ENCODE measurements around the gene LRFN2.

LRFN2 gene

DNA sequence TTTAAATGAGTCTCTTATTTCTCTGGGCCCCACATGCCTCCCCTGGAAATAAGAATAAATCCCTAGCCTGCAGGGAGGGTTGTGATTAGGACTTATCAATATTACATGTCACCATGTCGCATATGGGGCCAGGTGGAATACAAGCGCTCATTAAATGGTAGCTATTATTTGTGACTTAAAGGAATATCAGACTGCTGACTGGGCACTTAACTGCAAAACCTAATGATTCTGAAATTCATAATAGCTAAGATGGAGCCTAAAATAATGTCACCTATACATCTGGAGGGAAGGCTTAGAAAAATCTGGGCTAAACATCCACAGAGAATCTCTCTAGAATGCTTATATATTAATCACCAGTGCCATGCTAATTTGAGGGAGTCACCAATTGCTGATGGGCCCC is 106.5 kb downstream of the LRFN2 start:
- no peak overlapping the region for H3K27ac ChIP-seq
- DNase-seq (ENCODE audit: low spot score), result no peak
- CTCF ChIA-PET, result no interaction called here
- TF ChIP-seq, protein P1, sequence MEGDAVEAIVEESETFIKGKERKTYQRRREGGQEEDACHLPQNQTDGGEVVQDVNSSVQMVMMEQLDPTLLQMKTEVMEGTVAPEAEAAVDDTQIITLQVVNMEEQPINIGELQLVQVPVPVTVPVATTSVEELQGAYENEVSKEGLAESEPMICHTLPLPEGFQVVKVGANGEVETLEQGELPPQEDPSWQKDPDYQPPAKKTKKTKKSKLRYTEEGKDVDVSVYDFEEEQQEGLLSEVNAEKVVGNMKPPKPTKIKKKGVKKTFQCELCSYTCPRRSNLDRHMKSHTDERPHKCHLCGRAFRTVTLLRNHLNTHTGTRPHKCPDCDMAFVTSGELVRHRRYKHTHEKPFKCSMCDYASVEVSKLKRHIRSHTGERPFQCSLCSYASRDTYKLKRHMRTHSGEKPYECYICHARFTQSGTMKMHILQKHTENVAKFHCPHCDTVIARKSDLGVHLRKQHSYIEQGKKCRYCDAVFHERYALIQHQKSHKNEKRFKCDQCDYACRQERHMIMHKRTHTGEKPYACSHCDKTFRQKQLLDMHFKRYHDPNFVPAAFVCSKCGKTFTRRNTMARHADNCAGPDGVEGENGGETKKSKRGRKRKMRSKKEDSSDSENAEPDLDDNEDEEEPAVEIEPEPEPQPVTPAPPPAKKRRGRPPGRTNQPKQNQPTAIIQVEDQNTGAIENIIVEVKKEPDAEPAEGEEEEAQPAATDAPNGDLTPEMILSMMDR (conservative IDR thresholded peaks at IDR 0.05; ENCODE audit: low read depth), result no peak
- POLR2A ChIA-PET (ENCODE audit: low non-redundant PET), result no interaction called here

DNA sequence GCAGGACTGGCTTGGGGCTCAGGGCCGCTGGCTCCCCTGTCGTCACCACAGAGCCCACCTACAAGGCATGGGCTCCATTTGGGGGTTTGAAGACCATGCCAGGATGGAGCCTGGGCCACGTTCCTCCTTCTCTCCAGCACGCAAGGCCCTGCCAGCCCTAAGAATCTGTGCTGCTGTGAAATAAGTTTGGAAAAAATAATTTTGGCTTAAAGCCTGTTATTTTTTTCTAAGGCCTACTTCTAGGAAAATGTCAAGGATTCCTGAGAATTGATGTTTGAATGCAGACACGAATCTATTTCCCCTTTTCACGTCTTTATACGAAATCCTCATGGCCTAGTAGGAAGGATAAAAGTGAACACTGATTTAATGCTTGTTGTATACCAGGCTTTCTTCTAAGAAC is 107.5 kb downstream of the LRFN2 start:
- POLR2A ChIA-PET (ENCODE audit: low non-redundant PET), result no interaction called here
- no peak overlapping the region for H3K27ac ChIP-seq
- CTCF ChIA-PET, result interaction anchor here (0.7 kb wide), 1 partner anchor 27 kb away, joined by 4 read pairs; no protein-coding TSS in a partner anchor
- no peak for DNase-seq (ENCODE audit: low spot score)
- TF ChIP-seq, protein P1 (conservative IDR thresholded peaks at IDR 0.05; ENCODE audit: low read depth), result no peak

DNA sequence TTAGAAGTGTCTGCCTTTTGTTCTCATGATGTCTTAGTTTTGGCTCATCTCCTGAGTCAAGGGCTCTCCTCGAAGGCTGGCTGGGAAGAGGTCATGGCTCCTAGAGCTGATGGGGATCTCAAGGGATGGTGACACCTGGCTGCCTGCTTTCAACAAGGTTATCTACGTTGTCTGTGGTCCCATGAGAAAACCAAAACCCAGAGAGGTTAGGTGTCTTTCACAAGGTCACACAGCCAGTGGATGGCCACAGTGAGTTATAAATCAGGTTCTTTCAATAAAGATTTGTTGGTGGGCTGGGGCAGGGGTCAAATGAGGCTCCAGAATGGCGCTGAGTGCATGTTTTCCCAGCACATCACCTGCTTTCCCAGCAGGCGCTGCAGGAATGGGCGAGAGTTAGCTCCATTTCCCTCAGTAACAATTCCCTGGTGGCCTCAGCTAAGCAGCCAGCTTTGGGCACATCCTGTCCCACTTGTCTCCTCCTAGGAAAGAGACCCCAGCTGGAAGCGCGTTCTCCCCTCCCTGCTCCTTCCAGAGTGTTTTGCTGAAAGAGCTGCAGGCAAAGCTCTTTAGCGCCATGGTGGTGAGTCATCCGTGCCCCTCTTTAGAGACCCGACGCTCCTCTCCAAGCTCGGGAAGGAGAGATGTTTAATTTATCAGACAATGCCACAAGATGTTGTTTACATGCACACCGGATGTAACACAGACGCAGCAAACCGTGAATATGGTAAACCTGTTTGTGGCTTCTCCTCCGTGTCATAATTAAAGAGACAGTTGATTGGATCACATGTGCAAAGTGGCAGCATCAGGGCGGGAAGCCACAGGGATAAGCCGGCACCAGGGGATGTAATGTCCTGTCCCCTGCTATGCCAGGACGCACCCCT is 109.7 kb downstream of the LRFN2 start:
- DNase-seq (ENCODE audit: low spot score), result no peak
- ChIA-PET CTCF (no interaction called here), POLR2A (ENCODE audit: low non-redundant PET) (no interaction called here)
- TF ChIP-seq, protein P1 (conservative IDR thresholded peaks at IDR 0.05; ENCODE audit: low read depth), result no peak
- no peak overlapping the region for H3K27ac ChIP-seq

DNA sequence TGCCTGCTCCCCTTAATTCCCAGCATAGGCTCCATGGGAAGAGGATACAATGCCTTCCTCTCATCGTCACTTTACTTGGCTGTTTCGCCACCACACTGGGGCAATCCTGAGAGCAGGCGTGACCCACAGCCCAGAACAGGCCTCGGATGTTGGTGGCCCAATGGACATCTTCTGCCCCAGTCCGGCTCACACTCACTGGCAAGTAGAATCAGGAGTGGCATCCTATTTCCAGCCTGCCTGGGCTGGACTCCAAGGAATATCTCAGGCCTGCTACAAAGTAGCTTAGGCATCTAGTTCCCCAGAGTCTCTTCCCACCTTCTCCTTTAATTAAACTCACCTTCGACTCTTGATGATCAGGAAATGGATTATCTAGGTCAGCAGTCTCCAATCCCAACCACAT is 110.5 kb downstream of the LRFN2 start:
- ChIA-PET CTCF (no interaction called here), POLR2A (ENCODE audit: low non-redundant PET) (no interaction called here)
- H3K27ac ChIP-seq, result no peak overlapping the region
- TF ChIP-seq, protein P1 (conservative IDR thresholded peaks at IDR 0.05; ENCODE audit: low read depth), result no peak
- no peak for DNase-seq (ENCODE audit: low spot score)

DNA sequence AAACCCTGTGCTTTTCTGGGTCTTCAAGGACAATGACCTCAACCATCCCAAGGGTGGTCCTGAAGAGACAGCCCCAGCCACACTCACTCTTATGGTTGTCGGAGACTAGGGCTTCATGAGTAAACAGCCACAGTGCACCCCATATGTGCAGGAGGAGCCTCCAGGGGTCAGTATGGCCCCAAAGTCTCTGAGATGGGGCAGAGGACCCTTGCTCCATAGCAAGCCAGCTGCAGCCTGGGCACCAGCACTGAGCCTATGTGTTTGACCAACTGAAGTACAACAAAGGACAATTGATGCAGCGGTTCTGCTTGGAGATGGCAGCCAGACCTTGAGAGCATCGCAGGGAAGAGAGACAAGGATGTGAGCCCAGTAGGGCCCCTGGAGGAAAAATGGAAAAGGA is 112.2 kb downstream of the LRFN2 start:
- DNase-seq (ENCODE audit: low spot score), result no peak
- H3K27ac ChIP-seq, result no peak overlapping the region
- ChIA-PET POLR2A (ENCODE audit: low non-redundant PET) (no interaction called here), CTCF (no interaction called here)
- TF ChIP-seq, protein P1 (conservative IDR thresholded peaks at IDR 0.05; ENCODE audit: low read depth), result no peak

DNA sequence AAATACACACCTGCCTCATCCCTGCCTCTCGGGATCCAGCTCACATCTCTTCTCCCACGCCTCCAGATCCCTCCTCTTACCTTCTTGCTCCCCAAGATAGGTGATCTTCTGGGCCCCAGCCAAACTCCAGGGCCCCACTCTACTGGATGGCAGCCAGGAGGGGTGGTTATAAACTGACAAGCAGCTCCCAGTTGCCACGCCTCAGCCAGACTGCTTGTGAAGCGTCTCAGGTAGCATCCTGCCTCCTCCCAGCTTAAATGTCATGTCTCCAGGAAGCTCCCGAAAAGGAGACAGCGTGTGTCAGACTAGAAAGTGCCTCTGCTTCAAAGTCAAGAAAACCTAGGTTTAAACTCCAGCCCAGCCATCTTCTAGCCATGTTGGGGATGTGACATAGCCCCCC is 114.1 kb downstream of the LRFN2 start:
- DNase-seq (ENCODE audit: low spot score), result no peak
- ChIA-PET POLR2A (ENCODE audit: low non-redundant PET) (no interaction called here), CTCF (no interaction called here)
- H3K27ac ChIP-seq, result no peak overlapping the region
- TF ChIP-seq, protein P1 (conservative IDR thresholded peaks at IDR 0.05; ENCODE audit: low read depth), result no peak
